K562 (cell line): ENCODE results near the gene FRMD5.

Experiments
- GATAD2B ChIP-seq: fragments of 450-650 bp; IDR thresholded peaks from 2 replicates; pipeline ENCODE4 v1.6.1; 2017; ENCODE audit warnings: mild to moderate bottlenecking, borderline replicate concordance
- KAT2B ChIP-seq: IDR thresholded peaks from one replicate; pipeline ENCODE4 v1.6.1; 2012; ENCODE audit warnings: low read depth, mild to moderate bottlenecking, control low read depth, inconsistent platforms, low read length, moderate library complexity
- NFE2L1 ChIP-seq: fragments of 450-650 bp; IDR thresholded peaks from 2 replicates; pipeline ENCODE4 v1.6.1; 2016; ENCODE audit warnings: missing genetic modification characterization, low read depth, mild to moderate bottlenecking, missing compliant biosample characterization, moderate library complexity, borderline replicate concordance
- RB1 ChIP-seq: fragments of 450-650 bp; IDR thresholded peaks from 2 replicates; pipeline ENCODE4 v1.6.1; 2017; ENCODE audit warnings: low read depth, mild to moderate bottlenecking
- ZNF766 ChIP-seq: fragments of 200-800 bp; sonication (Bioruptor generic); conservative IDR thresholded peaks from 2 replicates; pipeline ENCODE4 v1.6.1; 2016; ENCODE audit warnings: missing genetic modification characterization, missing compliant biosample characterization

DNA sequence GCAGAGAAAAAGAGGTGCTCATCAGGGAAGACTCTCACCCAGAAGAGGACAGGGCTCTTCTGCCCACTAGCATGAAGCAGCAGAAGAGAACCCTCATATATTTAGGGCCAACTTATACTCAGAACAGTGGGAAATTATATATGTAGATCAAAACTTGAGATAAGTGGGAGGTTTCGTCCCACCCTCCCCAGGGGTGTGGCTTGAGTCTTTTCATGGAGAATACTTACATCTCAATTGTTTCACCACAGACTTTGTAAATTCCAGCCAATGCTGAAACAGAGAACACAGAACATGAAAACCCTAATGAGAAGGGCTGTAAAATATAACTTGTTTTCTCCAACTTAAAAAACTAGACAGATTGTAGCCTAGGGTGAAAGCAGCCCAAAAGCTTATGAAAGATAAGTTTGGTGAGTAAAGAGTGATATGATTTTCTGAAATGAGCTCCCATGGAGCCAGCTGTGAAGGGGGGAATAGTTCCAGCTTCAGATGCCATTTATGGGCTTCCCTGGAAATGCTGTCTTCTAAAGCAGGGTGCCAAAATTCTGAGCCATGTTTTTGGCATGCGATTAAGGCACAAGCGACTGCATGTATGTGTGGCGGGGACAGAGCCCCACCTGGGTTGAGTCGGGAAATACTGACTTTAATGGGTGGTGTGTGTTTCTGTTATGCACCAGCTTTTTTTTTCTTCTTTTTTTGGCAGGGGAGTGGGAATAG, 275.4 kb downstream of the FRMD5 start:
- TF ChIP-seq NFE2L1 (tag) (no peak), KAT2B (no peak), ZNF766 (CRISPR knock-in tag) (no peak), GATAD2B (no peak), RB1 (no peak)
